A549 treated with DMSO at 1 μM for 4 hours (cell line): ENCODE results near the gene MMP3. TPM values are rescaled to one million over a fixed set of nuclear protein-coding genes. Genes with fewer than 3 reads are reported as not detected.

Source experiments
- total RNA-seq: library from RNA; stranded (reverse); fragments of 200-300 nt; extraction: Qiagen RNA extraction; gene quantifications from 5 replicates; pipeline ENCODE4 v1.2.3, GENCODE V29; 2022; ENCODE audit warnings: low read depth

The MMP3 gene
- 0.08 to 0.13 TPM (median 0.11 TPM) in 5 replicates for total RNA-seq

DNA sequence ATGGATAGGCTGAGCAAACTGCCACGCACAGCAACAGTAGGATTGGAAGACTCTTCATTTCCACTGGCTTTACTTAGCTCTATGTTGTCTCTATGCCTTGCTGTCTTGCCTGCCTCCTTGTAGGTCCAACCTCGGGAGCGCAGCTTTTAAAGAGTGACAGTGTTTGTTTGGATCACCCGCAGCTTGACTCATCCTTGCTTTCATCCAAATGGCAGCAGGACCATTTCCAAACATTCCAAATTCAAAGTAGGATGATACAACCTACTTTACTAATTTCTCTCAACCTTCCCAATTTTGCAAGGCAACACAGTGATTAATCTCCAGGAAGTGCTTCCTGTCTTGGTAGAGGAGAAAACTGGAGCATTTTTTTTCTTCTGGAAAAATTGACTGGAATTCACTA is at the start of gene MMP3:
Gene MMP3, minus strand, starts transcription at position 121 of the 400 bp plus-strand sequence. Its CDS starts 63 bp downstream, at position 58.

GRCh38 chr11:102874852-102875251 is 31.4 kb upstream of the MMP3 start, which contains the start of gene MMP12:
Gene MMP12, minus strand, starts transcription at chr11:102874982. Its CDS starts 45 bp downstream, at chr11:102874937.

GRCh38 chr11:102798012-102798746 is 45.2 kb downstream of the MMP3 start, which contains the start of gene MMP1:
Gene MMP1, minus strand, starts transcription at chr11:102798160. Its CDS starts 68 bp downstream, at chr11:102798092.

Other genes starting within 250 kb of the MMP3 start
- not detected in 5 replicates for gene MMP20, start 218.3 kb downstream of the MMP3 start, total RNA-seq
- gene MMP27, start 137.8 kb downstream of the MMP3 start, total RNA-seq = not detected in 5 replicates
- not detected in 5 replicates for gene MMP8, start 118.7 kb downstream of the MMP3 start, total RNA-seq
- gene MMP10, start 63.0 kb downstream of the MMP3 start, total RNA-seq = 0.74 to 1.4 TPM (median 1.3 TPM) in 5 replicates
- gene MMP1, start 45.4 kb downstream of the MMP3 start, total RNA-seq = 0.85 to 1.6 TPM (median 1.4 TPM) in 5 replicates
- gene MMP12, start 31.4 kb upstream of the MMP3 start, total RNA-seq = 0.05 to 0.18 TPM (median 0.06 TPM) in 4 of 5 replicates, not detected in the other
- gene MMP13, start 112.1 kb upstream of the MMP3 start, total RNA-seq = 0.05 TPM in 1 of 5 replicates, not detected in the others
- 63.2 to 72.1 TPM (median 67.9 TPM) in 5 replicates for gene DCUN1D5, start 248.6 kb upstream of the MMP3 start, total RNA-seq